Ascending aorta (tissue), 2 donors: Measurements from ENCODE around the gene TNFRSF8. TPM values are rescaled to one million over a fixed set of nuclear protein-coding genes. Genes with fewer than 3 reads are reported as not detected.

Experiments
- DNase-seq, 2 donors: peaks; one replicate each; pipeline ENCODE4 v3.0.0-alpha.2; 2019; ENCODE audit warnings: low spot score in 2 of 2
- H3K27ac ChIP-seq, 2 donors: fragments of 200-600 bp; sonication (generic); one replicate each; pipeline ENCODE4 v1.5.1; 2016 to 2017; ENCODE audit warnings: mild to moderate bottlenecking in 1 of 2
- H3K27me3 ChIP-seq: fragments of 200-600 bp; sonication (generic); one replicate; pipeline ENCODE4 v1.5.1; 2017
- H3K36me3 ChIP-seq, 2 donors: fragments of 200-600 bp; sonication (generic); one replicate each; pipeline ENCODE4 v1.5.1; 2016
- H3K4me1 ChIP-seq, 2 donors: fragments of 200-600 bp; sonication (generic); one replicate each; pipeline ENCODE4 v1.5.1; 2016 to 2017; ENCODE audit warnings: mild to moderate bottlenecking in 1 of 2
- H3K4me3 ChIP-seq, 2 donors: fragments of 200-600 bp; sonication (generic); one replicate each; pipeline ENCODE4 v1.5.1; 2016 to 2017; ENCODE audit warnings: mild to moderate bottlenecking in 1 of 2
- H3K9me3 ChIP-seq, 2 donors: fragments of 200-600 bp; sonication (generic); one replicate each; pipeline ENCODE4 v1.5.1; 2016
- intact Hi-C: fragments of 100-400 bp; cut with DNase I; formaldehyde crosslinking; loops from one replicate; pipeline ENCODE4 v1.15.1; 2023
- total RNA-seq: library from RNA; depleted of rRNA; stranded (reverse); fragments of >200 nt; gene quantifications from one replicate; pipeline ENCODE4 v1.1.0, GENCODE V29; 2016
- TF ChIP-seq, protein P1 (sequence below), 3 experiments: fragments of 200-600 bp in 2 of 3; fragments of 450-650 bp in 1 of 3; sonication (generic) in 2 of 3; IDR thresholded peaks; one replicate each; pipeline ENCODE4 v1.5.1; 2016 to 2019; ENCODE audit warnings: antibody characterized with exemption in 3 of 3, mild to moderate bottlenecking in 1 of 3, moderate library complexity in 1 of 3

The TNFRSF8 gene
- total RNA-seq, 1 donor from 2014 or later: 22.8 TPM

DNA sequence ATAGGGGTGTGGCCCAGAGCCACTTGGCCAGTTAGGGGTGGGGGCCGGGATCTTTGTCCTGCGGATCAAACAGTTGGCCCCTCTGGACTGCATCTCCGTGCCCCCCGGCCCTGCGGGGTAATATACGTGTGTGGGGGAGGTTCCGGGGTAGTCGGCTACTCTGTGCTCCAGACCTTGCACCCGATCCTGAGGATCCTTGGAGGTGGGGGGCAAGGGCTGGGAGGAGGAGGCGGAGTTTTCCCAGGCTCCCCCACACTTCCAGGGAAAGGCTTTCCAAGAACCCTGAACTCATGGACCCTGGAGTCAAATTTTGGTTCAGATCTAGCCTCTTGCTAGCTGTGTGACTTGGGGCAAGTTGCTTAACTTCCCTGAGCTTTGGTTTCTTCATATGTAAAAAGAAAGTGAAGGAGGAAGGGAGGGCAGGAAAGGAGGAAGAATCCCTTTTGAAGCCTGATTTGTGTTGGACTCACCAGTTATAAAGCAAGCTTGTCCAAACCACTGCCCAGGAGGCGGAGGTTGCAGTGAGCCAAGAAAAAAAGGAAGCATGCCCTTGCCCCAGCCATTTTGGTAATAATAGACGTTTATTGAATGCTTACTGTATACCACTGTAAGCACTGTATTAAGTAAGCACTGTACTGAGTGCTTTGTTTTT, 43.1 kb upstream of the TNFRSF8 start:
- H3K9me3 ChIP-seq: no peaks in the 10 kb centered on the region
- peaks cover 0 to 6% of the 10 kb centered on the region in 2 donors for H3K4me1 ChIP-seq
- DNase-seq: no peak
- intact Hi-C loops: loop anchor here (1.0 kb wide), 3 partner anchors 32 to 94 kb away; partner anchors contain the start of genes KIAA2013 and MFN2
- H3K4me3 ChIP-seq: peak overlapping the region; percentile 85 to 98
- H3K27me3 ChIP-seq: no peaks in the 10 kb centered on the region
- TF ChIP-seq, protein P1, sequence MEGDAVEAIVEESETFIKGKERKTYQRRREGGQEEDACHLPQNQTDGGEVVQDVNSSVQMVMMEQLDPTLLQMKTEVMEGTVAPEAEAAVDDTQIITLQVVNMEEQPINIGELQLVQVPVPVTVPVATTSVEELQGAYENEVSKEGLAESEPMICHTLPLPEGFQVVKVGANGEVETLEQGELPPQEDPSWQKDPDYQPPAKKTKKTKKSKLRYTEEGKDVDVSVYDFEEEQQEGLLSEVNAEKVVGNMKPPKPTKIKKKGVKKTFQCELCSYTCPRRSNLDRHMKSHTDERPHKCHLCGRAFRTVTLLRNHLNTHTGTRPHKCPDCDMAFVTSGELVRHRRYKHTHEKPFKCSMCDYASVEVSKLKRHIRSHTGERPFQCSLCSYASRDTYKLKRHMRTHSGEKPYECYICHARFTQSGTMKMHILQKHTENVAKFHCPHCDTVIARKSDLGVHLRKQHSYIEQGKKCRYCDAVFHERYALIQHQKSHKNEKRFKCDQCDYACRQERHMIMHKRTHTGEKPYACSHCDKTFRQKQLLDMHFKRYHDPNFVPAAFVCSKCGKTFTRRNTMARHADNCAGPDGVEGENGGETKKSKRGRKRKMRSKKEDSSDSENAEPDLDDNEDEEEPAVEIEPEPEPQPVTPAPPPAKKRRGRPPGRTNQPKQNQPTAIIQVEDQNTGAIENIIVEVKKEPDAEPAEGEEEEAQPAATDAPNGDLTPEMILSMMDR (IDR thresholded peaks at IDR 0.05): no peak
- peaks cover 18 to 23% of the 10 kb centered on the region in 2 donors for H3K36me3 ChIP-seq
- peak overlapping the region; percentile 70 to 81 for H3K27ac ChIP-seq

DNA sequence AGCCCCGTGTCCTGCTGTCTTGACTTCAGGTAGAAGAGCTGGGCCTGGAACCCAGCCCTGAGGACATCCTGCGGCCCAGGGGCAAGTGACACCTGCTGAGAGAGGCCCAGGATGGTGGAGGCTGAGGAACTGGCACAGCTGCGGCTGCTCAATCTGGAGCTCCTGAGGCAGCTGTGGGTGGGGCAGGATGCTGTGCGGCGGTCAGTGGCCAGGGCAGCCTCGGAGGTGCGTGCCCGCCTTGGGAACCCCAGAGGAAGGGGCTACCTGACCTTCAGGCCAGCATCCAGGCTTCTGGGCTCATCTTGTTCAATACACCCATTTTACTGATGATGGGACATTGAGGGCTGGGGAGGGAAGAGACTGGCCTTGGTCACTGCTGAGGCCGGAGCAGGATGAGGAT, 41.5 kb upstream of the TNFRSF8 start:
- no peak overlapping the region for H3K4me3 ChIP-seq
- no peaks in the 10 kb centered on the region for H3K27me3 ChIP-seq
- no peak overlapping the region for H3K27ac ChIP-seq
- intact Hi-C loops: no loop called here
- DNase-seq: no peak
- peaks cover 29 to 39% of the 10 kb centered on the region in 2 donors for H3K36me3 ChIP-seq
- H3K9me3 ChIP-seq: no peaks in the 10 kb centered on the region
- TF ChIP-seq, protein P1 (IDR thresholded peaks at IDR 0.05): no peak
- peaks cover 0 to 6% of the 10 kb centered on the region in 2 donors for H3K4me1 ChIP-seq

DNA sequence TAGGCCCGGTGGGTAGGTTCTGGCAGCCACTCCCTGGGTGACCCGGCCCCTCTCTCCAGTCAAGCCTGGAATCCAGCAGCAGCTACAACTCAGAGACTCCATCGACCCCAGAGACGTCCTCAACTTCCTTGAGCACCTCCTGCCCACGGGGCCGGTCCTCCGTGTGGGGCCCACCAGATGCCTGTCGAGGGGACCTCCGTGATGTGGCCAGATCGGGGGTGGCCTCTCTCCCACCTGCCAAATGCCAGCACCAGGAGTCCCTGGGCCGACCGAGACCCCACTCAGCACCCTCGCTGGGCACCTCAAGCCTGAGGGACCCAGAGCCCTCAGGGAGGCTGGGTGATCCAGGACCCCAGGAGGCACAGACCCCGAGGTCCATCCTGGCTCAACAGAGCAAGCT, 41.1 kb upstream of the TNFRSF8 start:
- peaks cover 0 to 6% of the 10 kb centered on the region in 2 donors for H3K4me1 ChIP-seq
- intact Hi-C loops: no loop called here
- no peaks in the 10 kb centered on the region for H3K27me3 ChIP-seq
- no peak overlapping the region for H3K27ac ChIP-seq
- no peak overlapping the region for H3K4me3 ChIP-seq
- peaks cover 29 to 44% of the 10 kb centered on the region in 2 donors for H3K36me3 ChIP-seq
- no peak for DNase-seq
- no peaks in the 10 kb centered on the region for H3K9me3 ChIP-seq
- TF ChIP-seq, protein P1 (IDR thresholded peaks at IDR 0.05): no peak

DNA sequence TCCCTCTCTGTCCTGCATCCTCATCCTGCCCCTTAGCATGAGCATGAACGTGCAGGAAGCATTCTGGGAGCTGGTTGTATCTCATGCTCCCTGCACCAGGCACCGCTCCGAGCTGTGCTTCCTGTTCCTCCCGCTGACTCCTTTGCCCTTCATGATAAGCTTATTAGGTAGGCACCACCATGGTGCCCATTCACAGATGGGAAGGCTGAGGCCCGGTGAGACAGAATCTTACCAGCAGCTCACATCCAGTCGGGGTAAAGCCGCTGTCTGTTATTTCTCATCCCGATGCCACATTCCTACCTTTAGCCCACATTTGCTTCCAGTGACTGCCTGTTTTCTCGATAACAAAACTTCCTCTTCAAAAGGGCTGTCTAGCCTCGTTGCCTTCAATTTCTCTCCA, 36.5 kb upstream of the TNFRSF8 start:
- no peak for DNase-seq
- Histone ChIP-seq H3K4me1 (no peaks in the 10 kb centered on the region), H3K27ac (no peak overlapping the region), H3K36me3 (peaks cover 53 to 79% of the 10 kb centered on the region in 2 donors), H3K4me3 (no peak overlapping the region), H3K9me3 (no peaks in the 10 kb centered on the region), H3K27me3 (no peaks in the 10 kb centered on the region)
- TF ChIP-seq, protein P1 (IDR thresholded peaks at IDR 0.05): no peak
- intact Hi-C loops: no loop called here

DNA sequence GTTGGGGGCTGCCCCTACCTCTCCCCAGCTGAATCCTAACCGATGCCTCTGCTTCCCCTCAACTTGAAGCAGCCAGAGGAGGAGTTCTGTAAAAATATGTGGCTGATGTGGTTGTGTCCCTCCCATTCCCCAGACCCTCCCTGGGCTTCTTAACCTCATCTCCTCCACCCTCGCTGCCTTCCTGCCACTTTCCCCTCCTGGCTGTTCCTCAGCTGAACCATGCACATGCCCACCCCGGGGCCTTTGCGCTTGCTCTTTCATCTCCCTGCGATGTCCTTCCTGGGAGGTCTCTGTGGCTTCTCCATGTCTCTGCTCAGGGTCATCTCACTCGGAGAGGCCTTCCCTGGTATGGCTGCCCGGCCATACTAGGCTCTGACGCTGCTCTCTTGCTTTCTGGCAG, 34.9 kb upstream of the TNFRSF8 start:
- H3K4me1 ChIP-seq: no peaks in the 10 kb centered on the region
- no peak overlapping the region for H3K27ac ChIP-seq
- peaks cover 48 to 73% of the 10 kb centered on the region in 2 donors for H3K36me3 ChIP-seq
- TF ChIP-seq, protein P1 (IDR thresholded peaks at IDR 0.05): no peak
- no peak overlapping the region for H3K4me3 ChIP-seq
- intact Hi-C loops: no loop called here
- no peak for DNase-seq
- H3K27me3 ChIP-seq: no peaks in the 10 kb centered on the region
- H3K9me3 ChIP-seq: no peaks in the 10 kb centered on the region
